ENCODE measurements around the gene RGS6. TPM values are rescaled to one million over a fixed set of nuclear protein-coding genes. Genes with fewer than 3 reads are reported as not detected.
"Not testable (repeated sequence)": the region's sequence is repeated elsewhere in the genome, so short reads cannot be mapped to it uniquely, and the experiment has no call there.

RGS6 gene
- total RNA-seq, 1 experiment from 2014 or later, result not detected

DNA sequence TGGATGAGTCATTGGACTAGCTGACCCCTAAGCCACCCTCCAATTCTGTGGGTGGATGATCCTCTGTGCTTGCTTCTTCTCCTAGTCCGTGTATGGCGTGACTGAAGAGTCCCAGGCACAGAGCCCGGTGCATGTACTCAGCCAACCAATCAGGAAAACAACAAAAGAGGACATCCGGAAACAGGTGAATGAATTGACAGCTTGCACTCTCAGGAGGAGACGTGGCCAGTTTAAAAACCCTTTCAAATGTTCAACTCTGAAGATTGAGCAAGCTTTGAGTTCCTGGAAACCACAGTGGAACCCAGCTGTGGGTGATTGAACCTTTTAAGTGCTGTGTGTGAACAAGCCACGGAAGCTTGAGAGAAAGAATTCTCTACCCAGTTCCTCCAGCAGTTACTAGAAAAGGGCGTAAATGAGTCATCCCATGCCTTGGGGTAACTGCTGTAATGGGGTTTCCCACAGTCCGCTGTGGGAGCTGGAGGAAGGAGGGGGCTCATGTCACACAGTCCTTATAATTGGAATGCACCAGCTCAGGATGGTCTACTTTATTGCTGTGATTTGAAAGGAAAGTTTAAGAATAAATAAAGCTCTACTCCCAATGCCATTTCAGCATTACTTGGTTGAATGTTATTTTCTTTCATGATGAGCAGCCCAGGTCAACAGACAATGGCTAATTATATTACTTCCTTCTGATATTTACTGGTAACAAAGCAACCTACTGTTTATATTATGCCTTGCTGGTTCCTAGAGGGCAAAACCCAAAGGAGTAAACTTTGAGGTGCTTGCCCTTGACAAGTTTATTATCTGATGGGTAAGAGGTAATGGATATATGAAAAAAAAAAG is 544.6 kb downstream of the RGS6 start:
- Histone ChIP-seq H3K27me3 (ENCODE audit: low read length) (peaks cover 78% of the 10 kb centered on the region), H2AFZ (ENCODE audit: low read length) (no peak overlapping the region), H3K9ac (ENCODE audit: low read length) (no peak overlapping the region), H3K36me3 (ENCODE audit: low read depth, low read length) (no peaks in the 10 kb centered on the region), H3K79me2 (ENCODE audit: low read length) (no peaks in the 10 kb centered on the region), H3K4me2 (ENCODE audit: low read length) (no peak overlapping the region), H3K27ac (ENCODE audit: low read length) (no peak overlapping the region), H3K9me3 (ENCODE audit: low read length) (no peaks in the 10 kb centered on the region), H4K20me1 (ENCODE audit: low read length) (no peaks in the 10 kb centered on the region), H3K4me3 (ENCODE audit: low read length) (no peak overlapping the region), H3K4me1 (ENCODE audit: insufficient read depth, low read length) (peaks cover 5% of the 10 kb centered on the region; the same call in 1 of the 2 replicates), H3F3A (ENCODE audit: low read length, unreplicated experiment) (no peaks in the 10 kb centered on the region), H3K9me2 (replicated peaks; ENCODE audit: low read length) (no peaks in the 10 kb centered on the region)
- ATAC-seq (no peak), DNase-seq (no peak)
- CTCF ChIA-PET, result interaction anchor here (0.6 kb wide), 1 partner anchor 461 kb away, joined by 4 read pairs; no protein-coding TSS in a partner anchor
- POLR2A ChIA-PET (ENCODE audit: unreplicated experiment), result interaction anchor here (0.6 kb wide), 1 partner anchor 14 kb away, joined by 5 read pairs; no protein-coding TSS in a partner anchor
- BruUV-seq (replicated peaks), result no TSS peak
- TF ChIP-seq EZH2phosphoT487 (IDR thresholded peaks at IDR 0.05; ENCODE audit: borderline replicate concordance, low read length), result no peak
- no peak for TF ChIP-seq EZH2 (IDR thresholded peaks at IDR 0.05; ENCODE audit: low read length, unreplicated experiment)
- TF ChIP-seq, protein P1, sequence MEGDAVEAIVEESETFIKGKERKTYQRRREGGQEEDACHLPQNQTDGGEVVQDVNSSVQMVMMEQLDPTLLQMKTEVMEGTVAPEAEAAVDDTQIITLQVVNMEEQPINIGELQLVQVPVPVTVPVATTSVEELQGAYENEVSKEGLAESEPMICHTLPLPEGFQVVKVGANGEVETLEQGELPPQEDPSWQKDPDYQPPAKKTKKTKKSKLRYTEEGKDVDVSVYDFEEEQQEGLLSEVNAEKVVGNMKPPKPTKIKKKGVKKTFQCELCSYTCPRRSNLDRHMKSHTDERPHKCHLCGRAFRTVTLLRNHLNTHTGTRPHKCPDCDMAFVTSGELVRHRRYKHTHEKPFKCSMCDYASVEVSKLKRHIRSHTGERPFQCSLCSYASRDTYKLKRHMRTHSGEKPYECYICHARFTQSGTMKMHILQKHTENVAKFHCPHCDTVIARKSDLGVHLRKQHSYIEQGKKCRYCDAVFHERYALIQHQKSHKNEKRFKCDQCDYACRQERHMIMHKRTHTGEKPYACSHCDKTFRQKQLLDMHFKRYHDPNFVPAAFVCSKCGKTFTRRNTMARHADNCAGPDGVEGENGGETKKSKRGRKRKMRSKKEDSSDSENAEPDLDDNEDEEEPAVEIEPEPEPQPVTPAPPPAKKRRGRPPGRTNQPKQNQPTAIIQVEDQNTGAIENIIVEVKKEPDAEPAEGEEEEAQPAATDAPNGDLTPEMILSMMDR (conservative IDR thresholded peaks at IDR 0.05; ENCODE audit: low read depth, low read length), result no peak
- intact Hi-C loops (cut with micrococcal nuclease), result no loop called here

DNA sequence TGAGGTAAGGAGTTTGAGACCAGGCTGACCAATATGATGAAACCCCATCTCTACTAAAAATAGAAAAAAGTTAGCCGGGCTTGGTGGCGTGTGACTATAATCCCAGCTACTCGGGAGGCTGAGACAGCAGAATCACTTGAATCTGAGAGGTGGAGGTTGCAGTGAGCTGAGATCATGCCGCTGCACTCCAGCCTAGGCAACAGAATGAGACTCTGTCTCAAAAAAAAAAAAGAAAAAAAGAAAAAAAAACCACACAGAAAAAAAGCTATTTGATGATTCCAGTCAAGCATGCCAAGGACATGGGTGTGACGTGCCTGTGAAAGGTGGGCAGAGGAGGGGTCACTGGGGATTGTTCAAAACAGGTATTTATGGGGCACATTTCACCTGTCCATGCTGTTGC is 545.3 kb downstream of the RGS6 start:
- H3F3A ChIP-seq (ENCODE audit: low read length, unreplicated experiment); BruUV-seq (replicated peaks); H3K9me2 ChIP-seq (replicated peaks; ENCODE audit: low read length); H3K9ac ChIP-seq (ENCODE audit: low read length); H3K36me3 ChIP-seq (ENCODE audit: low read depth, low read length); H2AFZ ChIP-seq (ENCODE audit: low read length); H3K4me1 ChIP-seq (ENCODE audit: insufficient read depth, low read length); intact Hi-C loops (cut with micrococcal nuclease); H3K4me2 ChIP-seq (ENCODE audit: low read length); ATAC-seq; H4K20me1 ChIP-seq (ENCODE audit: low read length); H3K27ac ChIP-seq (ENCODE audit: low read length); H3K79me2 ChIP-seq (ENCODE audit: low read length); H3K9me3 ChIP-seq (ENCODE audit: low read length); DNase-seq; H3K4me3 ChIP-seq (ENCODE audit: low read length): not testable (repeated sequence)
- ChIA-PET POLR2A (ENCODE audit: unreplicated experiment) (interaction anchor here (0.6 kb wide), 1 partner anchor 14 kb away, joined by 5 read pairs; no protein-coding TSS in a partner anchor), CTCF (interaction anchor here (0.6 kb wide), 1 partner anchor 461 kb away, joined by 4 read pairs; no protein-coding TSS in a partner anchor)
- H3K27me3 ChIP-seq (ENCODE audit: low read length), result peaks cover 84% of the 10 kb centered on the region

DNA sequence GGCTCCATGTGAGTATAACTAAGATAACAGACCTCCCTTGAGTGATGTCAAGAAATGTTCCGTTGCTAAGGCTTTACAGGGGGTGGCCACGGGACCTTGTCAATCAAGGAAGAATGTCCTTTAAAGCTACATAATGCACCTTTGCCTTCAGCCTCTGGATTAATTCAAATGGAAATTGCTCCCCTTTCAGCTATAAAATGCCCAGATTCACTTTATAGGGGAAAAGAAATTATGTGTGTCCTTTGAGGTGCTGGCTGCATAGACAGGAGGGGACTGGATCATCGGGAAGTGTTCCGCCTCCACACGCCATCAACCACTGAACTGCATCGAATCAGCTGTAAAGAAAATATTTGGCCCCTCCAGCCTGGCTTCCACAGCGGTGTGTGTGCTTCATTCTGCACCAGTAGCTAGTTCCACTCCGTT is 546.3 kb downstream of the RGS6 start:
- TF ChIP-seq, protein P1 (conservative IDR thresholded peaks at IDR 0.05; ENCODE audit: low read depth, low read length), result no peak
- TF ChIP-seq EZH2phosphoT487 (IDR thresholded peaks at IDR 0.05; ENCODE audit: borderline replicate concordance, low read length), result no peak
- no peak for TF ChIP-seq EZH2 (IDR thresholded peaks at IDR 0.05; ENCODE audit: low read length, unreplicated experiment)
- Histone ChIP-seq H3K9me2 (replicated peaks; ENCODE audit: low read length) (no peaks in the 10 kb centered on the region), H2AFZ (ENCODE audit: low read length) (no peak overlapping the region), H3K27me3 (ENCODE audit: low read length) (peaks cover 91% of the 10 kb centered on the region), H3K4me2 (ENCODE audit: low read length) (no peak overlapping the region), H3K79me2 (ENCODE audit: low read length) (no peaks in the 10 kb centered on the region), H3K27ac (ENCODE audit: low read length) (no peak overlapping the region), H3K9ac (ENCODE audit: low read length) (no peak overlapping the region), H3F3A (ENCODE audit: low read length, unreplicated experiment) (no peaks in the 10 kb centered on the region), H3K4me3 (ENCODE audit: low read length) (no peak overlapping the region), H3K9me3 (ENCODE audit: low read length) (no peaks in the 10 kb centered on the region), H3K36me3 (ENCODE audit: low read depth, low read length) (no peaks in the 10 kb centered on the region), H3K4me1 (ENCODE audit: insufficient read depth, low read length) (peaks cover 5% of the 10 kb centered on the region; the same call in 1 of the 2 replicates), H4K20me1 (ENCODE audit: low read length) (no peaks in the 10 kb centered on the region)
- ATAC-seq (no peak), DNase-seq (no peak)
- CTCF ChIA-PET, result no interaction called here
- BruUV-seq (replicated peaks), result no TSS peak
- intact Hi-C loops (cut with micrococcal nuclease), result no loop called here
- POLR2A ChIA-PET (ENCODE audit: unreplicated experiment), result no interaction called here
